NOMO-1 (cell line): ENCODE data around the gene KLHL7.
"Not testable (repeated sequence)": the region's sequence is repeated elsewhere in the genome, so short reads cannot be mapped to it uniquely, and the experiment has no call there.

ENCODE experiments used
- DNase-seq, 2 experiments: peaks; one replicate each; lab custom pipeline; 2025; ENCODE audit not compliant: unreplicated experiment in 2 of 2; lab: John Stamatoyannopoulos, UW

Gene KLHL7

DNA sequence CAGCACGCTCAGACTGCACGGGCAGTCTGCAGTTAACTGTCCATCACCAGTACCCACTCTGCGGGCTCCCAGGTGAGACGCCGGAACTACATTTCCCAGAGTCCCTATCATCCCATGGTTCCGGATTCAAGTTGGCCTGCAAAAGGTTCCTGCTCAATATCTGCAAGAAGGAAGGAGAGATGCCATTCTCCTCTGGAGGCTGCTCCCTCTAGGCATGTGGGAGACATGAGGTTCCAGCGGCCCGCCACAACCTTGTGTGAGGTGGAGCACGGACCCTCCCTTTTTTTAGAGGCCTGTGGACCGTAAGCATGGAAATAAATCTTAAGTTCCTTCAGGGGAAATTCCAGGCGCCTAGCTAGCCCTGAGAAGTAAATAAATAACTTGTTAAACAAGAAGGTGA, 106.0 kb downstream of the KLHL7 start:
- DNase-seq = no peak

GRCh38 chr7:23212395-23212794, 106.8 kb downstream of the KLHL7 start:
- no peak for DNase-seq

GRCh38 chr7:23212841-23213240, 107.3 kb downstream of the KLHL7 start:
- DNase-seq = no peak

GRCh38 chr7:23213755-23214154, 108.2 kb downstream of the KLHL7 start:
- DNase-seq = no peak

- no peak for DNase-seq
These were observed 108.8 kb downstream of the KLHL7 start for GRCh38 chr7:23214423-23214822.

- no peak for DNase-seq
These were observed 109.4 kb downstream of the KLHL7 start for GRCh38 chr7:23214938-23215337.

GRCh38 chr7:23216021-23216420, 110.4 kb downstream of the KLHL7 start:
- DNase-seq = peak; percentile 42 to 65

GRCh38 chr7:23218196-23218595, 112.6 kb downstream of the KLHL7 start:
- no peak for DNase-seq

DNA sequence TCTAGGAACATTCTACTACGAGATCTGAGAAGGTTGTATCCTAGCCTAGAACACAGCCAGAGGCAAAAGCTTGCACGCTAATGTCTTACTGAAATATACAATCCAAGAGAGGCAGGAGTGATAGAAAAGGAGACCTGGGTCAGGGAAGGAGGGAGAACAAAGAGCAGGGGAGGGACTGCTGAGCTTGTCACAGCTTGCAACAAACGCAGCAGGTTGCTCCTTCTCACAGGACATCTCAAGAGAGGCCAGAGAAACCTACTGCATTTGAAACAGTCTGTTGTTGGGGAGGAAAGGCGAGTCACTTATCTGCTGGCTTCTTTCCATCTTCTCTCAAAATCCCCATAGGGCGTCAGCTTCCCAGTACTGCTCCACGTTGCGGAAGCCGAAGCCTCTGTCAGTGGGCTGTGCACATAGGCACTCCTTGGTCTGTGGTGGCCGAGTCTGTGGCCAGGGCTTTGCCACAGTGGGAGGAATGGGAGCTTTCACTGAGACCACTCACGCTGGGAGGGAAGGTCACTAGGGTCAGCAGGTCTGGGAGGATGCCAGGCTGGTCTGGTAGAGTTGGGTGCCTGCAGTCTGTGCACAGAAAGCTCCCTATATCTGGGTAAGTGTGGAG, 115.2 kb downstream of the KLHL7 start:
- no peak for DNase-seq

- DNase-seq = no peak
These were observed 117.0 kb downstream of the KLHL7 start for GRCh38 chr7:23222439-23223030.

DNA sequence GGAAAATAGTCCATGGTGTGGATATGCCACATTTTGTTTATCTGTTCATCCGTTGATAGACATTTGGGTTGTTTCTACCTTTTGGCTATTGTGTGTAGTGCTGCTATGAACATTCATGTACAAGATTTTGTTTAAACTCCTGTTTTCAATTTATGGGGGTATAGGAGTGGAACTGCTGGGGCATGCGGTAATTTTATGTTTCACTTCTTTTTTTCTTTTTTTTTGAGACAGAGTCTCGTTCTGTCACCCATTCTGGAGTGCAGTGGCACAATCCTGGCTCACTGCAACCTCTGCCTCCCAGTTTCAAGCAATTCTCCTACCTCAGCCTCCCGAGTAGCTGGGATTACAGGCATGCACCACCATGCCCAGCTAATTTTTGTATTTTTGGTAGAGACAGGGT, 118.8 kb downstream of the KLHL7 start:
- not testable (repeated sequence) for DNase-seq

DNA sequence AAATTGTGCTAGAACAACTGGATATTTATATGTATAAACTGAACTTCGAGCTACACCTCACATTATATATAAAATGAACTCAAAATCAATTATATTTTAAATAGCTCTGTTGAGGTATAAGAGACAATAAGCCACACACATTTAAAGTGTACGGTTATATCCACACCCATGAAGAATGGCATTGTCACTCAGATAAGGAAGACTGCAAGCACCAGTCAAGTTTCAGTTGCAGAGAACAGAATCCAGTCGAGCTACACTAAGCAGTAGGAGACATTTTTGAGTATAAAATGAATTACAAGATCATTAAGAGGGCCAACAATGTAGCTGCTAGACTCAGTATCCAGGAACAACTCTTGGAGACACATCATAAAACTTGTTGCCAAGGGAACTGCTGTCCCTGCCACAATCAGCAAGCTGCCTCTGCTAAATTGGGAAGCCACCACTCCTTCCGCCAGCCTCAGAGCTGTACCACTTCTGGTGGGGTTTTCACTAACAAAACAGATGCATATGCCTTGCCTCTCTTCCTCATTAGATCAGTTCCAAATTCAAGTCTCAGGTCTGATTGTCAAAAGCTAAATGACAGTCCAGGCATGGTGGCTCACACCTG, 121.4 kb downstream of the KLHL7 start:
- no peak for DNase-seq
